HG03342 (cell line): ENCODE data around the gene SERTM2.

Experiments used
- ATAC-seq: cut with Tn5 transposase; IDR thresholded peaks from one replicate; pipeline ENCODE4 v1.9.1; 2021; ENCODE audit warnings: mild to moderate bottlenecking, moderate library complexity; ENCODE audit not compliant: unreplicated experiment

The SERTM2 gene

DNA sequence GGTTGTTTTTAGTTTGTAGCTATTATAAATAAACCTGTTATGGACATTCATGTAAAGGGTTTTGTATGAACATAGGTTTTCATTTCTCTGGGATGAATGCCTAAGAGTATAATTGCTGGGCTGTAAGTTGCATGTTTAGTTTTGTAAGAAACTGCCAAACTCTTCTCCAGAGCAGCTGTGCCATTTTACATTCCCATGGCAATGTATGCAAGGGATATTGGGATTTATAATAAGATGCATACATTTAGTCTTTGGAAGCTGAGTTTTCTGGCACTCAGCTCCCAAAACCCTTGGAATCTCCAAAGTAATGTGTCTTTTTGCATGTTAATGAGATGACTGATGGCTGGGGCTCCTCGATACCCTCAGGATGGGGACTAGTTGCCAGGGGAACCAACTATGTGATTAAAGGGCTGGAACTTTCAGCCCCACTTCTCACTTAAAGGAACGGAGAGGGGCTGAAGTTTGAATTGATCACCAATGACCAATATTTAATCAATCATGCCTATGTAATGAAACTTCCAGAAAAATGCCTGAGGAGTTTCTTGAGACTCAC, 44.0 kb downstream of the SERTM2 start:
- ATAC-seq: no peak

GRCh38 chrX:111560801-111561200, 49.4 kb downstream of the SERTM2 start:
- ATAC-seq: no peak

DNA sequence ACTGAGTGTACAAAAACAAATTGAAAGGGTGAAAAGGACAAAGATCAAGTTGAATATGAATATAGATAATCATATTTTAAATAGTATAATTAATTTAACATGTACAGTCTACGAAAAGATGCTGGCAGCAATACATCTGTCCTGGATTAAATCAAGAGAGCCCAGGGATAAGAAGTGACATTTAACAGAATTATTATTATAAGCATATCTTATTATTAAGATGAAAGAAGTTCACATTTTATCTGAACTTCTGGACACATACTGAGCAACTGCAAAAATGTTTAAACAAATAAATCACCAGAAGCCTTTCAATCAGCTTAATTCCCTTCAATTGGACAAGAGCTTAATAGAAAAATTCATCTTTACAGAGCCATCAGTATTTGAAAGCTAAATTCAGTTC, 50.4 kb downstream of the SERTM2 start:
- ATAC-seq: no peak

DNA sequence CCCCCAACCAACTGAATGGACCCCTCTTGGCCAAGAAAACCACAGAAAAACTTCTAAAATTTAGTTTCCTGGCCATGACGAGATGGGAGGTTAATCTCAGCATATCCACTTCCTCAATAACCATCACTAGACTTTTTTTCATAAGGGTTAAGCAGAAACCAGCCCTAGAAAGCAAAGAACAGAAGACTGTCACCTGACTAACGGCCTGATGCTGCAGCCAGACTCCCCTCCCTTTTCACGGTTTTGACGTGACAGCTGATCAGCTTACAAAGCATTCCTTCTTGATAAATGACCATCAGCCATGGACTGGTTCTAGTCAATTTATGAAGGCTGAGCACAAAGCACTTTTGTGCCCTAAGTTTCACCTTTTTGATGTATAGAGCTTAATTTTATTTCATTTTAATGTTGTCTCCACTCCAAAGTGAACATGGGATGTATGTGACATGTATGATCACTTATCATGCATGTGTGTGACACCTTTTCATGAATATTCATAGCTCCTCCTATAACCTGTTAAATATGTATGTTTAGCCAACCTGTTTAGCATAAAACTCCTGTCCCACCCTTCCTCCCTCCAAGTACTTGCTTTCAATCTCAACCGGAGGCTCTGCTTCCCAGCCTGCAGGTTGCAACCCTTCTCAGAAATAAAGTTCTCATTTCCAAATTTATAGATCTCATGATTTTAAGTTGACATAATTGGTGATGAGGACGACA, 56.3 kb downstream of the SERTM2 start:
- no peak for ATAC-seq

GRCh38 chrX:111568354-111568753, 56.9 kb downstream of the SERTM2 start:
- ATAC-seq: no peak

DNA sequence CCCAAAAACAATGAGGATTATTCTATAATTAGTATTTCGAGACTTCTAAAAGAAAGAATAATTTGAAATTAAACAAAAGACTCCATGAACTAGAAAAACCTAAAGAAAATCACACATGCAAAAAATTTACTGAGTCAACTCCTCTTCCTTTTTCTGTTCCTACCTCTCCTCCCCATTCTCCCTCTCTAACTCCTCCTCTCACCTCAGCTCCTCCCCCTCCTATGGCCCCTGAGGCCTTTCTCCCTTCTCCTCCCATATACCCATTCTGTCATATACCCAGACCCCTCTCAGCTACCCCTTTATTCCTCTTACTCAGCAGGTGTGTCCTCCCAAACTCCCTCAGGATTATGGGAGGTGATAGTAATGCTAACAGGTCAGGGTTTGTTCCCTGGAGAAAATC, 57.4 kb downstream of the SERTM2 start:
- ATAC-seq: no peak
